Hepatocyte (in vitro differentiated cells): ENCODE measurements around the gene GPATCH4.

Source experiments
- EZH2phosphoT487 ChIP-seq: fragments of 200-600 bp; sonication (generic); IDR thresholded peaks from one replicate; pipeline ENCODE4 v1.6.1; 2018; ENCODE audit warnings: antibody characterized with exemption, mild to moderate bottlenecking, low read depth, moderate library complexity; ENCODE audit not compliant: unreplicated experiment, severe bottlenecking
- TF ChIP-seq, protein P1 (sequence below): fragments of 200-600 bp; sonication (generic); IDR thresholded peaks from 2 replicates; pipeline ENCODE4 v1.5.1; 2016; ENCODE audit warnings: antibody characterized with exemption, mild to moderate bottlenecking; ENCODE audit not compliant: poor library complexity

- no peak for TF ChIP-seq EZH2phosphoT487
- TF ChIP-seq, protein P1, sequence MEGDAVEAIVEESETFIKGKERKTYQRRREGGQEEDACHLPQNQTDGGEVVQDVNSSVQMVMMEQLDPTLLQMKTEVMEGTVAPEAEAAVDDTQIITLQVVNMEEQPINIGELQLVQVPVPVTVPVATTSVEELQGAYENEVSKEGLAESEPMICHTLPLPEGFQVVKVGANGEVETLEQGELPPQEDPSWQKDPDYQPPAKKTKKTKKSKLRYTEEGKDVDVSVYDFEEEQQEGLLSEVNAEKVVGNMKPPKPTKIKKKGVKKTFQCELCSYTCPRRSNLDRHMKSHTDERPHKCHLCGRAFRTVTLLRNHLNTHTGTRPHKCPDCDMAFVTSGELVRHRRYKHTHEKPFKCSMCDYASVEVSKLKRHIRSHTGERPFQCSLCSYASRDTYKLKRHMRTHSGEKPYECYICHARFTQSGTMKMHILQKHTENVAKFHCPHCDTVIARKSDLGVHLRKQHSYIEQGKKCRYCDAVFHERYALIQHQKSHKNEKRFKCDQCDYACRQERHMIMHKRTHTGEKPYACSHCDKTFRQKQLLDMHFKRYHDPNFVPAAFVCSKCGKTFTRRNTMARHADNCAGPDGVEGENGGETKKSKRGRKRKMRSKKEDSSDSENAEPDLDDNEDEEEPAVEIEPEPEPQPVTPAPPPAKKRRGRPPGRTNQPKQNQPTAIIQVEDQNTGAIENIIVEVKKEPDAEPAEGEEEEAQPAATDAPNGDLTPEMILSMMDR, result no peak
Observed at GRCh38 chr1:156643778-156644092, 42.5 kb upstream of the GPATCH4 start.
